Hepatocyte (in vitro differentiated cells): ENCODE results near the gene ARPC1B.

Experiments
- EZH2 ChIP-seq: fragments of 200-600 bp; sonication (generic); IDR thresholded peaks from 2 replicates; pipeline ENCODE4 v1.6.1; 2016; ENCODE audit warnings: antibody characterized with exemption, mild to moderate bottlenecking, borderline replicate concordance
- TF ChIP-seq, protein P1 (sequence below): fragments of 200-600 bp; sonication (generic); IDR thresholded peaks from 2 replicates; pipeline ENCODE4 v1.5.1; 2016; ENCODE audit warnings: antibody characterized with exemption, mild to moderate bottlenecking; ENCODE audit not compliant: poor library complexity

DNA sequence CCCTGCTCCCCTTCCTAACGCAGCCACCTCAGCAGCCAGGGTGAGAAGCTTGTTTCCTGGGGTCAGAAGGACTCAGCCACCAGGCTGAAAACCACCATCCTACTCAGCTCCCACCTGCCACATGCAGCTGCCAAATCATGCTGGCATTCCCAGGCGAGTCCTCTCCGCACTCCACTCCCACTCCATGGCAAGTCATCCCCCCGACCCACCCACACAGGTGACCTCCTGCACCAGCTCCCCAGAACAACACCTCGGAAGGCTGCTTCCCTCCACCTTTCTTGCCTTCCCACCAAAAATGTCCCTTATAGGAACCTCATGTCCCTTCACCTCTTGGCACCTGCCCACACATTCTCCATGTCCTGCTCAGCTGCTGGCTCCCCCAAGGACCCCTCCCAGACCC lies 29.2 kb downstream of the ARPC1B start:
- no peak for TF ChIP-seq EZH2
- TF ChIP-seq, protein P1, sequence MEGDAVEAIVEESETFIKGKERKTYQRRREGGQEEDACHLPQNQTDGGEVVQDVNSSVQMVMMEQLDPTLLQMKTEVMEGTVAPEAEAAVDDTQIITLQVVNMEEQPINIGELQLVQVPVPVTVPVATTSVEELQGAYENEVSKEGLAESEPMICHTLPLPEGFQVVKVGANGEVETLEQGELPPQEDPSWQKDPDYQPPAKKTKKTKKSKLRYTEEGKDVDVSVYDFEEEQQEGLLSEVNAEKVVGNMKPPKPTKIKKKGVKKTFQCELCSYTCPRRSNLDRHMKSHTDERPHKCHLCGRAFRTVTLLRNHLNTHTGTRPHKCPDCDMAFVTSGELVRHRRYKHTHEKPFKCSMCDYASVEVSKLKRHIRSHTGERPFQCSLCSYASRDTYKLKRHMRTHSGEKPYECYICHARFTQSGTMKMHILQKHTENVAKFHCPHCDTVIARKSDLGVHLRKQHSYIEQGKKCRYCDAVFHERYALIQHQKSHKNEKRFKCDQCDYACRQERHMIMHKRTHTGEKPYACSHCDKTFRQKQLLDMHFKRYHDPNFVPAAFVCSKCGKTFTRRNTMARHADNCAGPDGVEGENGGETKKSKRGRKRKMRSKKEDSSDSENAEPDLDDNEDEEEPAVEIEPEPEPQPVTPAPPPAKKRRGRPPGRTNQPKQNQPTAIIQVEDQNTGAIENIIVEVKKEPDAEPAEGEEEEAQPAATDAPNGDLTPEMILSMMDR = no peak
